K562 (cell line): ENCODE measurements around the gene GPAT3.

Source experiments
- EP300 ChIP-seq: IDR thresholded peaks from 2 replicates; pipeline ENCODE4 v1.6.1; 2012; ENCODE audit warnings: low read length, improper control_type of control experiment
- MYBL2 ChIP-seq, 2 experiments: fragments of 450-650 bp in 1 of 2; sonication (generic) in 1 of 2; formaldehyde crosslinking in 1 of 2; IDR thresholded peaks; 2 replicates each; pipeline versions ENCODE4 v1.6.1 to v1.8.1; 2017 to 2022; ENCODE audit warnings: borderline replicate concordance in 1 of 2, inconsistent platforms in 1 of 2, low read depth in 1 of 2, mild to moderate bottlenecking in 1 of 2, missing genetic modification reagents in 1 of 2, moderate library complexity in 1 of 2
- SRF ChIP-seq, 2 experiments: fragments of 250-450, 450-650 bp in 1 of 2; sonication (Bioruptor Pico) in 1 of 2; sonication (generic) in 1 of 2; formaldehyde crosslinking; IDR thresholded peaks; 2 replicates each; pipeline versions ENCODE4 v1.5.0 to v1.5.1; 2020 to 2022; ENCODE audit warnings: mild to moderate bottlenecking in 1 of 2, missing genetic modification reagents in 1 of 2
- ZBTB7A ChIP-seq: IDR thresholded peaks from 2 replicates; pipeline ENCODE4 v1.6.1; 2011; ENCODE audit warnings: low read depth, mild to moderate bottlenecking, low read length, moderate library complexity, borderline replicate concordance; ENCODE audit not compliant: control insufficient read depth

DNA sequence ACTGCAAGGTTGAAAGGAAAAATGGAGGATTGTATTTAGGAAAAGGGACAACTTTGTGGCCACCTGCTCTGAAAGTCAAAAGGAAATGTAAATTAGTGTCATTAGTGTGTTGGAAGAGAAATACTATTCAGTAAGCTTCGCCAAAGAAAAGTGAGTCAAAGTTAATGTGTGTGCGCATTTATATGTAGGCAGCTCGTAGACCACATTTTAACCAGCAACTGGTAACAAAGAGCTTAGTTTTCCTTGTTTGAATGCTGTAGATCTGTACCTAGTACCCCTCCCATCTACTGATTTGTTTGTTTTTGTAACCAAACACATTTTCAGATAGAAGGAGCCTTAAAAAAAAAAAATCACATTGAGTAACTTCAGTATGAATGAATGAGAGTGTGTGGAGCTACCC lies 69.3 kb downstream of the GPAT3 start:
- TF ChIP-seq ZBTB7A = no peak
- no peak for TF ChIP-seq EP300
- TF ChIP-seq MYBL2 (IDR thresholded peaks at IDR 0.05; ENCODE audit: low read depth) = no peak
- TF ChIP-seq MYBL2 (CRISPR knock-in tag; IDR thresholded peaks at IDR 0.05; ENCODE audit: borderline replicate concordance) = no peak
- TF ChIP-seq SRF (CRISPR knock-in tag; IDR thresholded peaks at IDR 0.05) = no peak
